HG03103 (cell line): ENCODE measurements around the gene GEN1.

Experiments used
- ATAC-seq: cut with Tn5 transposase; IDR thresholded peaks from one replicate; pipeline ENCODE4 v1.9.1; 2021; ENCODE audit warnings: low read depth; ENCODE audit not compliant: unreplicated experiment

The GEN1 gene

GRCh38 chr2:17753803-17754663 lies at the start of gene GEN1, which contains the start of gene SMC6:
Gene GEN1 (plus strand): TSS chr2:17754138. CDS start chr2:17759944, 5,806 bp downstream.
Gene SMC6 (minus strand): TSS chr2:17753810. CDS start chr2:17745946, 7,864 bp downstream.
- peak; percentile 61 for ATAC-seq

GRCh38 chr2:17706845-17707244 lies 47.1 kb upstream of the GEN1 start:
- no peak for ATAC-seq

GRCh38 chr2:17708501-17708900 lies 45.4 kb upstream of the GEN1 start:
- ATAC-seq = no peak

- no peak for ATAC-seq
Observed at GRCh38 chr2:17709897-17710296, 44.0 kb upstream of the GEN1 start.

GRCh38 chr2:17710547-17711248 lies 43.2 kb upstream of the GEN1 start:
- no peak for ATAC-seq

GRCh38 chr2:17713291-17713690 lies 40.6 kb upstream of the GEN1 start:
- ATAC-seq = no peak

GRCh38 chr2:17717666-17718065 lies 36.3 kb upstream of the GEN1 start:
- ATAC-seq = no peak

- ATAC-seq = no peak
Observed at GRCh38 chr2:17718689-17719088, 35.2 kb upstream of the GEN1 start.

GRCh38 chr2:17719562-17720371 lies 34.2 kb upstream of the GEN1 start:
- ATAC-seq = no peak

- ATAC-seq = no peak
Observed at GRCh38 chr2:17728210-17728609, 25.7 kb upstream of the GEN1 start.

- ATAC-seq = no peak
Observed at GRCh38 chr2:17729880-17730279, 24.1 kb upstream of the GEN1 start.

- no peak for ATAC-seq
Observed at GRCh38 chr2:17733599-17733998, 20.3 kb upstream of the GEN1 start.

- ATAC-seq = no peak
Observed at GRCh38 chr2:17735864-17736263, 18.1 kb upstream of the GEN1 start.

- ATAC-seq = no peak
Observed at GRCh38 chr2:17736989-17737388, 16.9 kb upstream of the GEN1 start.

- no peak for ATAC-seq
Observed at GRCh38 chr2:17740203-17740602, 13.7 kb upstream of the GEN1 start.

- no peak for ATAC-seq
Observed at GRCh38 chr2:17747684-17748452, 6.1 kb upstream of the GEN1 start.

- no peak for ATAC-seq
Observed at GRCh38 chr2:17748745-17749144, 5.2 kb upstream of the GEN1 start.

GRCh38 chr2:17749753-17750438 lies 4.0 kb upstream of the GEN1 start:
- peak; percentile 17 for ATAC-seq

- peak; percentile 27 for ATAC-seq
Observed at GRCh38 chr2:17752246-17752645, 1.7 kb upstream of the GEN1 start.
